Muscle of back (tissue), 11 donors: ENCODE measurements around the gene FAM124A. TPM values are rescaled to one million over a fixed set of nuclear protein-coding genes. Genes with fewer than 3 reads are reported as not detected.

Experiments
- DNase-seq, 3 donors: peaks; one replicate each; pipeline versions ENCODE4 v3.0.0 to v3.0.0-alpha.2; 2013
- polyA plus RNA-seq, 10 donors: library from polyadenylated mRNA; unstranded; fragments of 120-200 nt; gene quantifications; one replicate each; pipeline ENCODE4 v1.2.1, GENCODE V29; 2013; ENCODE audit not compliant: insufficient read length in 10 of 10

The FAM124A gene
- polyA plus RNA-seq, 10 donors = 1.3 to 3.3 (median 1.7) TPM

GRCh38 chr13:51332566-51333361 is 110.6 kb downstream of the FAM124A start:
- no peak for DNase-seq

GRCh38 chr13:51333421-51333820 is 111.2 kb downstream of the FAM124A start:
- no peak for DNase-seq

- DNase-seq = no peak
Measured at GRCh38 chr13:51333826-51334225, 111.6 kb downstream of the FAM124A start.

Other genes with a start within 250 kb of the FAM124A start
- gene C13orf42, start 111.1 kb upstream of the FAM124A start, polyA plus RNA-seq = under 1 TPM in 3 of 10 donors, not detected in 7; 0.10 to 0.26 (median 0.10) TPM
- under 1 TPM in 8 of 10 donors, not detected in 2; 0.11 to 0.71 (median 0.18) TPM for gene SERPINE3, start 117.3 kb downstream of the FAM124A start, polyA plus RNA-seq
- gene INTS6, start 230.6 kb downstream of the FAM124A start, polyA plus RNA-seq = 10 to 100 TPM; 17.4 to 24.5 (median 22.2) TPM